Nephron (organoid): Measurements from ENCODE around the gene GRAMD2A.

Experiments
- H3K27ac Mint-ChIP-seq, 3 experiments: 2 replicates each; pipeline ENCODE4 v1.8.0; 2020; ENCODE audit warnings: mixed read lengths in 3 of 3, mild to moderate bottlenecking in 2 of 3, moderate library complexity in 1 of 3
- H3K27me3 Mint-ChIP-seq: 2 replicates; pipeline ENCODE4 v1.8.0; 2021; ENCODE audit warnings: low read depth, mild to moderate bottlenecking, moderate library complexity, mixed read lengths
- H3K36me3 Mint-ChIP-seq: 2 replicates; pipeline ENCODE4 v1.8.0; 2020; ENCODE audit warnings: low read depth, mixed read lengths
- H3K4me1 Mint-ChIP-seq: 2 replicates; pipeline ENCODE4 v1.8.0; 2020; ENCODE audit warnings: mixed read lengths
- H3K4me3 Mint-ChIP-seq, 3 experiments: 2 replicates each; pipeline ENCODE4 v1.8.0; 2020; ENCODE audit warnings: mild to moderate bottlenecking in 3 of 3, mixed read lengths in 3 of 3, moderate library complexity in 2 of 3
- H3K9me3 Mint-ChIP-seq: 2 replicates; pipeline ENCODE4 v1.8.0; 2020; ENCODE audit warnings: mixed read lengths
- CTCF ChIP-seq, 3 experiments: fragments of 200-600 bp; sonication (generic); IDR thresholded peaks; one replicate each; pipeline ENCODE4 v1.5.0; 2021; ENCODE audit warnings: antibody characterized with exemption in 3 of 3; ENCODE audit not compliant: unreplicated experiment in 3 of 3

Gene GRAMD2A

DNA sequence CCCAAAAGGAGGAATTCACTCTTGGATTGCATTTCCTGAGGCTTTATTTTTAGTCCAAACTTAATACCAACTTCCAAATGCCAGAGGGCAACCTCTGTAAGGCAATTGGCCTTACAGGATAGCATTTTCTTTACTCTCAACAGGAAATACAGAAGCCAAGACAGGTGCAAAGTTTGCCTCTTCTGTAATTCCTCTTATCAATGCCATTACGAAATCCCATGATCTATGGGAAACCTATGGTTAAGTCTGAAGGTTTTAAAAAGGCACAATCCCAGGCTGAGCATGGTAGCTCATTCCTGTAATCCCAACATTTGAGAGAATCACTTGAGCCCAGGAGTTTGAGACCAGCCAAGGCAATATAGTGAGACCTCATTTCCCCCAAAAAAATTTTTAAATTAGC, 18.5 kb upstream of the GRAMD2A start:
- Mint-ChIP-seq H3K27me3 (no peaks in the 10 kb centered on the region), H3K27ac (no peak overlapping the region), H3K36me3 (peaks cover 79% of the 10 kb centered on the region), H3K9me3 (no peaks in the 10 kb centered on the region), H3K4me1 (peaks cover 23% of the 10 kb centered on the region), H3K4me3 (no peak overlapping the region)
- no peak for TF ChIP-seq CTCF (IDR thresholded peaks at IDR 0.05; ENCODE audit: unreplicated experiment in 3 of 3)

DNA sequence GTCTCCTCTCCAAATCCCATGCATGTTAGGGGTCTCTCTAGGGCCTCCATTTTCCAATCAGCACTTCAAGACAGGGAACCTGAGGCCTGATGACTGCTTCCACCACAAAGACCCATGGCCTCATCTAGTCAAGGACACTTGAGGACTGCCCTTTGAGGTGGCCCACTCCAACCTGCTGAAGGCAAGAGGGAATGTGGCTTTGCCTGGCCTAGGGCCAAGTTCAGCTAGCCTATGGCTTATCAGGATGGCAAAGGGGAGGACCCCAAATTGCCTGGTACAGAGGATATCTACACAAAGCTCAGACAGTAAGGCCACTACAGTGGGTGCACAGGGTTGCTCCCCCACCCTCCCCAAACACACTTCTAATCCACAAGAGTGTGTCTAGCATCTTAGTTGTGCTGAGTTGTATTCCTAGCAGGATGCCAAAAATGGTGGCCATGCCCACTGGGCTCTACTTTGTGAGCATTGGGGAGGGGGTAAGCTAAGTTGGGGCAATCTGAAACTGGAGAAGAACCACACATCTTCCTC, 10.0 kb upstream of the GRAMD2A start:
- Mint-ChIP-seq H3K27me3 (no peaks in the 10 kb centered on the region), H3K36me3 (peaks cover 95% of the 10 kb centered on the region), H3K4me3 (no peak overlapping the region), H3K9me3 (no peaks in the 10 kb centered on the region), H3K4me1 (peaks cover 32% of the 10 kb centered on the region), H3K27ac (no peak overlapping the region)
- no peak for TF ChIP-seq CTCF (IDR thresholded peaks at IDR 0.05; ENCODE audit: unreplicated experiment in 3 of 3)

DNA sequence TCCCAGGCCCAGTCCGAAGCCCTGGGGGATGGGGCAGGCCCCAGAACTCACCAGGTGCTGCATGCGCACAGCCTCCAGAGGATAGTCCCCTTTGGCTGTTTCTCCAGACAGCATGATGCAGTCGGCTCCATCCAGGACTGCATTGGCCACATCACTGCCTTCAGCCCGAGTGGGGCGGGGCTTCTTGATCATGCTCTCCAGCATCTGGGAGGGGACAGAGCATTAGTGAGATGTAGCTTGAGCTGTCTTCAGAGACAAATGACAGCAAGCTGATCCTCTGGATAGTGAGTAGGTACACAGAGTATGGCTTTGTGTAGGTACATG, 9.1 kb upstream of the GRAMD2A start:
- Mint-ChIP-seq H3K27me3 (no peaks in the 10 kb centered on the region), H3K9me3 (no peaks in the 10 kb centered on the region), H3K4me3 (no peak overlapping the region), H3K36me3 (peaks cover 90% of the 10 kb centered on the region), H3K27ac (no peak overlapping the region), H3K4me1 (peaks cover 33% of the 10 kb centered on the region)
- TF ChIP-seq CTCF (IDR thresholded peaks at IDR 0.05; ENCODE audit: unreplicated experiment in 3 of 3) = no peak

GRCh38 chr15:72205896-72206676, 8.5 kb upstream of the GRAMD2A start:
- no peaks in the 10 kb centered on the region for H3K27me3 Mint-ChIP-seq
- H3K9me3 Mint-ChIP-seq = no peaks in the 10 kb centered on the region
- no peak overlapping the region for H3K27ac Mint-ChIP-seq
- TF ChIP-seq CTCF (IDR thresholded peaks at IDR 0.05; ENCODE audit: unreplicated experiment in 3 of 3) = no peak
- H3K4me3 Mint-ChIP-seq = no peak overlapping the region
- peaks cover 85% of the 10 kb centered on the region for H3K36me3 Mint-ChIP-seq
- H3K4me1 Mint-ChIP-seq = peaks cover 39% of the 10 kb centered on the region

- Mint-ChIP-seq H3K27me3 (no peaks in the 10 kb centered on the region), H3K4me3 (no peak overlapping the region), H3K4me1 (peaks cover 45% of the 10 kb centered on the region), H3K27ac (no peak overlapping the region), H3K9me3 (no peaks in the 10 kb centered on the region), H3K36me3 (peaks cover 85% of the 10 kb centered on the region)
- no peak for TF ChIP-seq CTCF (IDR thresholded peaks at IDR 0.05; ENCODE audit: unreplicated experiment in 3 of 3)
Measured at GRCh38 chr15:72205273-72205672, 7.7 kb upstream of the GRAMD2A start.

- Mint-ChIP-seq H3K27ac (peak overlapping the region in 2 of 3 experiments; percentile 13 to 21), H3K36me3 (peaks cover 82% of the 10 kb centered on the region), H3K27me3 (no peaks in the 10 kb centered on the region), H3K9me3 (no peaks in the 10 kb centered on the region), H3K4me1 (peaks cover 51% of the 10 kb centered on the region), H3K4me3 (no peak overlapping the region)
- TF ChIP-seq CTCF (IDR thresholded peaks at IDR 0.05; ENCODE audit: unreplicated experiment in 3 of 3) = no peak
Measured at GRCh38 chr15:72203507-72203837, 5.9 kb upstream of the GRAMD2A start.
